Measurements from ENCODE around the gene TMED10.
"Not testable (repeated sequence)": the region's sequence is repeated elsewhere in the genome, so short reads cannot be mapped to it uniquely, and the experiment has no call there.

Gene TMED10

DNA sequence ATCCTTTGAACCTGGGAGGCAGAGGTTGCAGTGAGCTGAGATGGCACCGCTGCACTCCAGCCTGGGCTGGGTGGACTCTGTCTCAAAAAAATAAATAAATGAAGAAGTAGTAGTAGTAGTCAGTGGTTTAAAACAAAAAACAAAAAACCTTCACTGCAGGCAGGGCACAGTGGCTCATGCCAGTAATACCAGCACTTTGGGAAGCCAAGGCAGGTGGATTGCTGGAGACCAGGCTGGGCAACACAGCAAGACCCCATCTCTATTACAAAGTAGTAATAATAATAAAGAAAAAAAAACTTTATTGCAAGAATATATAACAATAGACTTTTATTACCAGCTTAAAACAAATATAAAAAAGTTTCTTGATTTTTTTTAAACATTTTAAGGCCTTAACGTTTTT lies 35.8 kb downstream of the TMED10 start:
- Histone ChIP-seq H3K27ac (ENCODE audit: low read length) (no peak overlapping the region), H3K27me3 (ENCODE audit: insufficient read depth, low read length) (no peaks in the 10 kb centered on the region), H3K4me3 (ENCODE audit: low read length) (no peak overlapping the region), H3K36me3 (ENCODE audit: insufficient read depth, low read depth, low read length) (peaks cover 21% of the 10 kb centered on the region), H3K4me1 (ENCODE audit: insufficient read depth, low read length) (no peaks in the 10 kb centered on the region), H3K9me3 (ENCODE audit: insufficient read depth, low read depth, low read length) (no peaks in the 10 kb centered on the region), H3K9ac (ENCODE audit: low read depth, low read length) (no peak overlapping the region)

GRCh38 chr14:75139185-75139584 lies 37.2 kb downstream of the TMED10 start:
- Histone ChIP-seq H3K9me3 (ENCODE audit: insufficient read depth, low read depth, low read length) (0 out of 2 replicates have a peak, but pooled peaks cover 1% of the 10 kb centered on the region), H3K27ac (ENCODE audit: low read length) (no peak overlapping the region), H3K27me3 (ENCODE audit: insufficient read depth, low read length) (no peaks in the 10 kb centered on the region), H3K4me3 (ENCODE audit: low read length) (no peak overlapping the region), H3K4me1 (ENCODE audit: insufficient read depth, low read length) (no peaks in the 10 kb centered on the region), H3K9ac (ENCODE audit: low read depth, low read length) (no peak overlapping the region), H3K36me3 (ENCODE audit: insufficient read depth, low read depth, low read length) (peaks cover 22% of the 10 kb centered on the region)

GRCh38 chr14:75138492-75138891 lies 37.9 kb downstream of the TMED10 start:
- Histone ChIP-seq H3K9me3 (ENCODE audit: insufficient read depth, low read depth, low read length) (peaks cover 8% of the 10 kb centered on the region), H3K27me3 (ENCODE audit: insufficient read depth, low read length) (no peaks in the 10 kb centered on the region), H3K4me1 (ENCODE audit: insufficient read depth, low read length) (no peaks in the 10 kb centered on the region), H3K27ac (ENCODE audit: low read length) (no peak overlapping the region), H3K9ac (ENCODE audit: low read depth, low read length) (no peak overlapping the region), H3K36me3 (ENCODE audit: insufficient read depth, low read depth, low read length) (peaks cover 24% of the 10 kb centered on the region), H3K4me3 (ENCODE audit: low read length) (no peak overlapping the region)

- no peak overlapping the region for H3K27ac ChIP-seq (ENCODE audit: low read length)
Measured at GRCh38 chr14:75134644-75135043, 41.8 kb downstream of the TMED10 start.

GRCh38 chr14:75133597-75133996 lies 42.8 kb downstream of the TMED10 start:
- Histone ChIP-seq H3K36me3 (ENCODE audit: insufficient read depth, low read depth, low read length) (peaks cover 34% of the 10 kb centered on the region), H3K27me3 (ENCODE audit: insufficient read depth, low read length) (no peaks in the 10 kb centered on the region), H3K4me1 (ENCODE audit: insufficient read depth, low read length) (no peaks in the 10 kb centered on the region), H3K4me3 (ENCODE audit: low read length) (no peak overlapping the region), H3K9ac (ENCODE audit: low read depth, low read length) (no peak overlapping the region), H3K9me3 (ENCODE audit: insufficient read depth, low read depth, low read length) (peaks cover 8% of the 10 kb centered on the region), H3K27ac (ENCODE audit: low read length) (no peak overlapping the region)

More at GRCh38 chr14:75134644-75135043, 41.8 kb downstream of the TMED10 start:
- H3K9me3 ChIP-seq (ENCODE audit: insufficient read depth, low read depth, low read length): peaks cover 8% of the 10 kb centered on the region
- H3K27me3 ChIP-seq (ENCODE audit: insufficient read depth, low read length): no peaks in the 10 kb centered on the region
- peaks cover 34% of the 10 kb centered on the region for H3K36me3 ChIP-seq (ENCODE audit: insufficient read depth, low read depth, low read length)
- no peak overlapping the region for H3K4me3 ChIP-seq (ENCODE audit: low read length)
- no peaks in the 10 kb centered on the region for H3K4me1 ChIP-seq (ENCODE audit: insufficient read depth, low read length)
- no peak overlapping the region for H3K9ac ChIP-seq (ENCODE audit: low read depth, low read length)

GRCh38 chr14:75132382-75133086 lies 43.9 kb downstream of the TMED10 start:
- no peak overlapping the region for H3K27ac ChIP-seq (ENCODE audit: low read length)
- H3K9me3 ChIP-seq (ENCODE audit: insufficient read depth, low read depth, low read length): peaks cover 8% of the 10 kb centered on the region
- no peak overlapping the region for H3K9ac ChIP-seq (ENCODE audit: low read depth, low read length)

DNA sequence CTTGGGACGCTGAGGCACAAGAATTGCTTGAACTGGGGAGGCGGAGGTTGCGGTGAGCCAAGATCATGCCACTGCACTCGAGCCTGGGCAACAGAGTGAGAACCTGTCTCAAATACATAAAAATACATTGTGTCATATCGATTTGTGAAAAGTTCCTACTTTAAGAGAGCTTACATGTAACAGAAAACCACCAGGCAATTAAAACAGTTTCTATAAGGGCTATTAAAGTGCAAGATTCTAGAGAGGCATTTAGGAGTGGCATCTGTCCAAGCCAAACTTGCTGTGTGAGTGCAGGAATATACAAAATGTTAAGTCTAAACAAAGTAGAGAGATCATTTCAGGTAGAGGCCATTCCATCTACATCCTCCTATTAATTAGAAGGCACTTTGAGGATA lies 47.8 kb downstream of the TMED10 start:
- Histone ChIP-seq H3K9ac (ENCODE audit: low read depth, low read length) (no peak overlapping the region), H3K4me3 (ENCODE audit: low read length) (no peak overlapping the region), H3K27me3 (ENCODE audit: insufficient read depth, low read length) (no peaks in the 10 kb centered on the region), H3K9me3 (ENCODE audit: insufficient read depth, low read depth, low read length) (peaks cover 1% of the 10 kb centered on the region; the same call in 1 of the 2 replicates), H3K36me3 (ENCODE audit: insufficient read depth, low read depth, low read length) (peaks cover 18% of the 10 kb centered on the region), H3K27ac (ENCODE audit: low read length) (no peak overlapping the region), H3K4me1 (ENCODE audit: insufficient read depth, low read length) (peaks cover 10% of the 10 kb centered on the region; the same call in 1 of the 2 replicates)

More at GRCh38 chr14:75132382-75133086, 43.9 kb downstream of the TMED10 start:
- peaks cover 37% of the 10 kb centered on the region for H3K36me3 ChIP-seq (ENCODE audit: insufficient read depth, low read depth, low read length)
- H3K4me3 ChIP-seq (ENCODE audit: low read length): no peak overlapping the region
- peaks cover 4% of the 10 kb centered on the region; the same call in 1 of the 2 replicates for H3K4me1 ChIP-seq (ENCODE audit: insufficient read depth, low read length)
- H3K27me3 ChIP-seq (ENCODE audit: insufficient read depth, low read length): no peaks in the 10 kb centered on the region

DNA sequence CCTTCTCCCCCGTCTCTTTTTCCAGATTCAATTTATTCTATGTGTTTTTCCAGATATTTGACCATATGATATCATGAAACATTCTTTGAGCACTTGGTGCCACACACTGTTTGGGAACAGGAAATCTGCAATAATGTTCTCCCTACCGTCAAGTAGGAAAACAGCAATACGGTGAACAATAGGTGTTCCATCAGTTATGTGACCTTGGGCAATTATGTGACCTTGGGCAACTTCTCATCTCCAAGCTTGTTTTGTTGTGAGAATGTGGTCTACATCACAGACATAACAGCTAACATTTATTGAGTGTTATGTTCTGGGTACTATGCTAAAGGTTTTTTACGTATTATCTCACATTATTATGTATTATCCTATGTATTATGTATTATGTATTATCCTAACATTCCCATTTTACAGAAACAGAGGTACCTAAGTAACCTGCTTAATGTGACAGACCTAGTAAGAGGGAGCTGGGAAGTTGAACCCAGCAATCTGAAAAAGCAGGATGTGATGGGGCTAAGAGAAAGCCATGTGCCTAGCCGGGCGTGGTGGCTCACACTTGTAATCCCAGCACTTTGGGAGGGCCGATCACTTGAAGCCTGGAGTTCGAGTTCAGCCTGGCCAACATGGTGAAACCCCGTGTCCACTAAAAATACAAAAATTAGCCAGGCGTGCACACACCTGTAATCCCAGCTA lies 48.4 kb downstream of the TMED10 start:
- Histone ChIP-seq H3K4me1 (ENCODE audit: insufficient read depth, low read length) (peaks cover 10% of the 10 kb centered on the region; the same call in 1 of the 2 replicates), H3K27me3 (ENCODE audit: insufficient read depth, low read length) (no peaks in the 10 kb centered on the region), H3K27ac (ENCODE audit: low read length) (no peak overlapping the region), H3K4me3 (ENCODE audit: low read length) (peak overlapping the region; percentile 93), H3K9me3 (ENCODE audit: insufficient read depth, low read depth, low read length) (no peaks in the 10 kb centered on the region), H3K36me3 (ENCODE audit: insufficient read depth, low read depth, low read length) (peaks cover 13% of the 10 kb centered on the region; the same call in 1 of the 2 replicates), H3K9ac (ENCODE audit: low read depth, low read length) (peak overlapping the region; percentile 93; the same call in 1 of the 2 replicates)

DNA sequence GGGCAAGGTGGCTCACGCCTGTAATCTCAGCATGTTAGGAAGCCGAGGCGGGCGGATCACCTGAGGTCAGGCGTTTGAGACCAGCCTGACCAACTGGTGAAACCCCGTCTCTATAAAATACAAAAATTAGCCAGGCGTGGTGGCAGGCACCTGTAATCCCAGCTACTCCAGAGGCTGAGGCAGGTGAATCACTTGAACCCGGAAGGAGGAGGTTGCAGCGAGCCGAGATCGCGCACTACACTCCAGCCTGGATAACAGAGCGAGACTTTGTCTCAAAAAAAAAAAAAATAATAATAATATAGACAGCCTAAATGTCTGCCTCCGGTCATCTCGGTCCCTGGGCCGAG lies 49.0 kb downstream of the TMED10 start:
- H3K36me3 ChIP-seq (ENCODE audit: insufficient read depth, low read depth, low read length); H3K9me3 ChIP-seq (ENCODE audit: insufficient read depth, low read depth, low read length); H3K27me3 ChIP-seq (ENCODE audit: insufficient read depth, low read length); H3K4me1 ChIP-seq (ENCODE audit: insufficient read depth, low read length): not testable (repeated sequence)
- Histone ChIP-seq H3K27ac (ENCODE audit: low read length) (peak overlapping the region; percentile 91), H3K4me3 (ENCODE audit: low read length) (peak overlapping the region; percentile 93), H3K9ac (ENCODE audit: low read depth, low read length) (peak overlapping the region; percentile 93; the same call in 1 of the 2 replicates)

GRCh38 chr14:75126679-75127473 lies 49.5 kb downstream of the TMED10 start, which contains the start of gene NEK9:
TSS of gene NEK9 (minus strand) at chr14:75127048. CDS start at chr14:75126921, 127 bp downstream.
- Histone ChIP-seq H3K27me3 (ENCODE audit: insufficient read depth, low read length) (no peaks in the 10 kb centered on the region), H3K9me3 (ENCODE audit: insufficient read depth, low read depth, low read length) (no peaks in the 10 kb centered on the region), H3K4me1 (ENCODE audit: insufficient read depth, low read length) (peaks cover 10% of the 10 kb centered on the region; the same call in 1 of the 2 replicates), H3K9ac (ENCODE audit: low read depth, low read length) (peak within 1 kb of the TSS; percentile 93), H3K27ac (ENCODE audit: low read length) (peak within 1 kb of the TSS; percentile 91), H3K4me3 (ENCODE audit: low read length) (peak within 1 kb of the TSS; percentile 93), H3K36me3 (ENCODE audit: insufficient read depth, low read depth, low read length) (peaks cover 7% of the 10 kb centered on the region; the same call in 1 of the 2 replicates)

DNA sequence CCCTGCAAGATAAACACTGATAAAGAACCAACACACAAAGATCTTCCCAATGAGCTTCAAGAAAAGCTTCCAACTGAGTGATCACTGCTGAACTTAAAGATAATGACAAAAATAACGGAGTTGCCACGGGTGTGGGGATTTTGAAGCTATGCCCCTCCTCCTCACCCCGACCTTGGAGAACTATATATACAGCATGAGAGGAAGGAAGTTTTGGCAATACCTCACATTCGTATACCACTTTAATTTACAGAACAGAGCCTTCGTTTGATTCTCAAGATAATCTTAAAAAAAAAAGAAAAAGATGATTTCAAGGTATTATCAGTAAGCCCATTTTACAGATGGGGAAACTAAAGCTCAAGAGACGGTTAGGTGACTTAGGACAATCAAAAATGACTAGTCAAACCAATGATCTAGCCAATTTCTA lies 50.3 kb downstream of the TMED10 start:
- Histone ChIP-seq H3K27ac (ENCODE audit: low read length) (no peak overlapping the region), H3K27me3 (ENCODE audit: insufficient read depth, low read length) (no peaks in the 10 kb centered on the region), H3K4me3 (ENCODE audit: low read length) (peak overlapping the region; percentile 93), H3K9ac (ENCODE audit: low read depth, low read length) (peak overlapping the region; percentile 93), H3K4me1 (ENCODE audit: insufficient read depth, low read length) (peaks cover 10% of the 10 kb centered on the region; the same call in 1 of the 2 replicates), H3K9me3 (ENCODE audit: insufficient read depth, low read depth, low read length) (no peaks in the 10 kb centered on the region), H3K36me3 (ENCODE audit: insufficient read depth, low read depth, low read length) (peaks cover 13% of the 10 kb centered on the region; the same call in 1 of the 2 replicates)

Measured in iPS-20b (cell line).